HG02588 (cell line): Measurements from ENCODE around the gene CRYZ.
"Not testable (repeated sequence)": the region's sequence is repeated elsewhere in the genome, so short reads cannot be mapped to it uniquely, and the experiment has no call there.

ENCODE experiments used
- ATAC-seq: cut with Tn5 transposase; IDR thresholded peaks from one replicate; pipeline ENCODE4 v1.9.1; 2021; ENCODE audit warnings: mild to moderate bottlenecking, moderate library complexity; ENCODE audit not compliant: unreplicated experiment

Gene CRYZ

GRCh38 chr1:74681851-74682250 lies 51.0 kb downstream of the CRYZ start:
- no peak for ATAC-seq

DNA sequence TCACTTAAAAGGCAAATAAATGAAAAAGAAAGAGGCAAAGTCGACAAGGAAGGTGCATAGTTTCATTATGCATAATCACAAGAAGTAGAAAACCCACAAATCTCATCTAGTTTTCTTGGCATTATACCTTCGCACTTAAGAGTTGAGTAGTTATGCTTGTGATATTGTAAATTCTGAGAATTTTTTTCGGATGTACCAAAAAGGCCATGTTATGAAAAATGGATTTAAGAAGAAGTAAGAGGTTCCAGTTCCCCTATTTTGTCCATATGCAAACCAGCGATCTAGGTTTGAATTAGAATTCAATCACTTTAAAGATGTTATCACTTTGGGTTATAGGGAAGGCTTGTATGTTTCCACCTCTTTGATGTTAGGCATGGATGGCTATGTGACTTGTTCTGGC lies 51.4 kb downstream of the CRYZ start:
- peak; percentile 77 for ATAC-seq

DNA sequence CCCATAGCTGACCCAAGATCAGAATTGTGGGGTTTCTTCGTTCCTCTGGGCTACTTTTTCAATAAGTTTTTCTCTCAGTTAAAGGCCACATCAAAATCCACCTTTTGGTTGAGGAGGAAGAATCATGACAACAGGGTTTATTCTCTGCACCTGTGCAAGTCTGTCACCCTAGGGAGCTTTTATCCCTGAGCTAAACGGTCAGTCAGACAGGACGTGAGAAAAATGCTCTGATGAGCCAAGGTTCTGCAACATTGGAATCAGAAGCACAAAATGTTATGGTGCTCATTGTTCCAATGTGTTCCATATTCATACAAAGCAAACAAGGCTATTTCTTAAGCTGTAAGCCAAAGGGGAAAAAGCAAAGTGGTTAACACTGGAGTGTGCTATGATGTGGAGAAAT lies 51.8 kb downstream of the CRYZ start:
- peak; percentile 25 for ATAC-seq

DNA sequence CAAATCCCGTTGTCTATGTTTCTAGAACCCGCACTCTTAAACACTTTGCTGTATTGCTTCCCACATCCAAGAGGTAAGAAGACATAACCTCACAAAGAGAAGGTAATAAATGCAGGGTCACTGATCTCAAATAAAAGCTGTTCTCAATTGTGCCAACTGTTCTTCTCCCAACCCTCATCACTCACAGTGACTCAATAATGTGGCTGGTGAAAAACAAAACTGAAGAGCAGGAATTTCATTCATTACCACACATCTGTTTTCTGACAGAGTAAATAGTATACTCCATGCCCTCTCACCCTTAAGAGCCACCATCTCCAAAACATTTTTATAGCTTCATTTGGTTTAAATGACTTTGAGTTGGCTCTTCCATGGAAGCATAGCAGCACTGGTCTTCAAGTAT lies 53.0 kb downstream of the CRYZ start:
- no peak for ATAC-seq

DNA sequence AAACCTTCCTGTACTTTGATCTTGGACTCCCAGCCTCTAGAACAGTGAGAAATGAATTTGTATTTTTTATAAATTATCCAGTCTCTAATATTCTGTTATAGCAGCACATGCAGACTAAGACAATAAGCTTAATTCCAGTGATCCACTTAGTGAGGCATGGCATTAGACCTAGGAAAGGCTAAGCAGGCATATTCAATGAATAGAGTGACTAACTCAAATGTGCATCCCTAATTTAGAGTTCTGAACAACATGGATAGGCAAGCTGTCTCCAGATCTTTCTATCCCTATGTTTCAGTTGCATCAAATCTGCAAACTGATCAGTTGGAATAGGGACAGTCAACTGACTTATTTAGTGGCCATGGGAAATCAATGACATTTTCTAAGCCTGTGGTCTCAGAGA lies 54.9 kb downstream of the CRYZ start:
- ATAC-seq = no peak

- peak; percentile 41 for ATAC-seq
Measured at GRCh38 chr1:74674278-74675048, 58.4 kb downstream of the CRYZ start.

- peak; percentile 48 for ATAC-seq
Measured at GRCh38 chr1:74673351-74674111, 59.3 kb downstream of the CRYZ start, which contains the start of gene ERICH3. ERICH3 (minus strand) TSS chr1:74673792; CDS start chr1:74673519, 273 bp downstream.

DNA sequence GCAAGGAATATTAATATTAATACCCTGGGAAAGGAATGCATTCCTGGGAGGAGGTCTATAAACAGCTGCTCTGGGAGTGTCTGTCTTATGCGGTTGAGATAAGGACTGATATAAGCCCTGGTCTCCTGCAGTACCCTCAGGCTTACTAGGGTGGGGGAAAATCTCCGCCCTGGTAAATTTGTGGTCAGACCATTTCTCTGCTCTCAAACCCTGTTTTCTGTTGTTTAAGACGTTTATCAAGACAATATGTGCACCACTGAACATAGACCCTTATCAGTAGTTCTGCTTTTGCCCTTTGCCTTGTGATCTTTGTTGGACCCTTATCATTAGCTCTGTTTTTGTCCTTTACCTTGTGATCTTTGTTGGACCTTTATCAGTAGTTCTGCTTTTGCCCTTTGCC lies 62.0 kb downstream of the CRYZ start:
- not testable (repeated sequence) for ATAC-seq
